Activated CD8-positive, alpha-beta memory T cell treated with anti-CD3 and anti-CD28 coated beads, Interleukin-2, amount 50 U/mL, for 48 hours (primary cell): ENCODE data around the gene FOXM1.
A peak's percentile ranks its signal among the peaks of the same experiment; 100 is the strongest.

Experiments used
- DNase-seq: peaks from one replicate; pipeline ENCODE4 v3.0.0-alpha.2; 2020

The FOXM1 gene

GRCh38 chr12:2835691-2836403 lies 41.1 kb downstream of the FOXM1 start:
- no peak for DNase-seq

GRCh38 chr12:2834581-2835491 lies 42.1 kb downstream of the FOXM1 start, which contains the start of gene NRIP2:
Gene NRIP2 (minus strand): TSS chr12:2835035. CDS start chr12:2834983, 52 bp downstream.
- no peak for DNase-seq

- DNase-seq: no peak
Observed at GRCh38 chr12:2833810-2834209, 43.2 kb downstream of the FOXM1 start.

GRCh38 chr12:2833327-2833726 lies 43.6 kb downstream of the FOXM1 start:
- no peak for DNase-seq

GRCh38 chr12:2832550-2833127 lies 44.3 kb downstream of the FOXM1 start:
- DNase-seq: no peak

GRCh38 chr12:2829275-2829674 lies 47.7 kb downstream of the FOXM1 start:
- no peak for DNase-seq

- DNase-seq: no peak
Observed at GRCh38 chr12:2826721-2827515, 50.1 kb downstream of the FOXM1 start.

- DNase-seq: no peak
Observed at GRCh38 chr12:2826036-2826435, 50.9 kb downstream of the FOXM1 start.

- no peak for DNase-seq
Observed at GRCh38 chr12:2825132-2825531, 51.8 kb downstream of the FOXM1 start.

- no peak for DNase-seq
Observed at GRCh38 chr12:2824541-2824940, 52.4 kb downstream of the FOXM1 start.

GRCh38 chr12:2823483-2823882 lies 53.5 kb downstream of the FOXM1 start:
- DNase-seq: no peak

GRCh38 chr12:2820432-2820831 lies 56.5 kb downstream of the FOXM1 start:
- DNase-seq: no peak

GRCh38 chr12:2819810-2820209 lies 57.2 kb downstream of the FOXM1 start:
- DNase-seq: no peak

GRCh38 chr12:2813214-2814185 lies 63.5 kb downstream of the FOXM1 start:
- no peak for DNase-seq

GRCh38 chr12:2812290-2813213 lies 64.4 kb downstream of the FOXM1 start, which contains the start of gene ITFG2:
Gene ITFG2 (plus strand): TSS chr12:2812668. CDS start chr12:2812761, 93 bp downstream.
- peak; percentile 93 for DNase-seq

- DNase-seq: no peak
Observed at GRCh38 chr12:2811801-2812200, 65.2 kb downstream of the FOXM1 start.
